A549 (cell line): ENCODE data around the gene SLCO2A1. TPM values are rescaled to one million over a fixed set of nuclear protein-coding genes. Genes with fewer than 3 reads are reported as not detected.
A peak's percentile ranks its signal among the peaks of the same experiment; 100 is the strongest.

Experiments
- ATAC-seq, 2 experiments: fragments of 200-7000 bp in 1 of 2; fragments of >200 bp in 1 of 2; cut with Nextera tagmentation in 1 of 2; cut with Tn5 transposase in 1 of 2; 3 replicates each; pipeline versions ENCODE4 v1.8.0 to v1.9.1; 2018 to 2020; ENCODE audit warnings: mild to moderate bottlenecking in 1 of 2, moderate library complexity in 1 of 2
- CTCF ChIA-PET: fragments of 300-600 bp; sonication (Branson Sonifier 250); formaldehyde crosslinking; extraction: SDS; loops from one replicate; lab custom pipeline; 2021; ENCODE audit warnings: antibody characterized with exemption, inconsistent platforms; lab: Yijun Ruan, JAX
- POLR2A ChIA-PET: fragments of 350-600 bp; formaldehyde crosslinking; extraction: SDS; loops from one replicate; lab custom pipeline; 2021; ENCODE audit warnings: antibody characterized with exemption, inconsistent platforms; lab: Yijun Ruan, JAX
- DNase-seq, 2 experiments: peaks; one replicate each; pipeline versions ENCODE4 v3.0.0 to v3.0.0-alpha.2; 2011 to 2016; ENCODE audit warnings: low read depth in 1 of 2, low spot score in 1 of 2
- FAIRE-seq: peaks from 2 replicates; lab custom pipeline; 2011; peaks lifted over from hg19 to GRCh38; lab: Jason Lieb, UNC
- H3K27ac ChIP-seq, 2 experiments: fragments of >200 bp; sonication (Bioruptor Twin); formaldehyde crosslinking; 3 replicates each; pipeline ENCODE4 v1.5.1; 2016 to 2017
- H3K4me1 ChIP-seq: fragments of >200 bp; sonication (Bioruptor Twin); formaldehyde crosslinking; 3 replicates; pipeline ENCODE4 v1.6.1; 2016
- H3K4me2 ChIP-seq: fragments of >200 bp; sonication (Bioruptor Twin); formaldehyde crosslinking; 3 replicates; pipeline ENCODE4 v1.6.1; 2016
- H3K4me3 ChIP-seq: fragments of >200 bp; sonication (Bioruptor Twin); formaldehyde crosslinking; 3 replicates; pipeline ENCODE4 v1.5.1; 2016
- H3K9me3 ChIP-seq: fragments of >200 bp; sonication (Bioruptor Twin); formaldehyde crosslinking; 3 replicates; pipeline ENCODE4 v1.6.1; 2016
- CBX8 ChIP-seq: fragments of 200-600 bp; sonication (generic); IDR thresholded peaks from 2 replicates; pipeline ENCODE4 v1.6.1; 2016
- CHD4 ChIP-seq: fragments of 200-600 bp; sonication (generic); IDR thresholded peaks from 2 replicates; pipeline ENCODE4 v1.6.1; 2016; ENCODE audit warnings: antibody characterized with exemption, mild to moderate bottlenecking, borderline replicate concordance
- CTCF ChIP-seq: fragments of >200 bp; sonication (Bioruptor Twin); formaldehyde crosslinking; IDR thresholded peaks from 3 replicates; pipeline ENCODE4 v1.5.1; 2016
- EHMT2 ChIP-seq: fragments of 200-600 bp; sonication (generic); IDR thresholded peaks from 2 replicates; pipeline ENCODE4 v1.6.1; 2016; ENCODE audit warnings: antibody characterized with exemption, low read depth, mild to moderate bottlenecking, moderate library complexity
- EP300 ChIP-seq, 2 experiments: fragments of >200 bp; sonication (Bioruptor Twin); formaldehyde crosslinking; IDR thresholded peaks; 2 replicates in 1 of 2; 3 replicates in 1 of 2; pipeline ENCODE4 v1.6.1; 2016 to 2017
- FOXS1 ChIP-seq: fragments of 250-450 bp; sonication (Bioruptor Pico); IDR thresholded peaks from 2 replicates; pipeline ENCODE4 v1.5.0; 2020; ENCODE audit warnings: mild to moderate bottlenecking, moderate library complexity
- HES2 ChIP-seq: fragments of >200 bp; sonication (Bioruptor Twin); formaldehyde crosslinking; IDR thresholded peaks from 2 replicates; pipeline ENCODE4 v1.6.1; 2016
- HEYL ChIP-seq: fragments of 250-450 bp; sonication (Bioruptor Pico); IDR thresholded peaks from 2 replicates; pipeline ENCODE4 v1.8.0; 2021; ENCODE audit warnings: mild to moderate bottlenecking, moderate library complexity
- HOXB5 ChIP-seq: fragments of 250-450 bp; sonication (Bioruptor Pico); IDR thresholded peaks from 2 replicates; pipeline ENCODE4 v1.5.0; 2020; ENCODE audit warnings: mild to moderate bottlenecking, moderate library complexity
- JUN ChIP-seq, 2 experiments: fragments of >200 bp; sonication (Bioruptor Twin); formaldehyde crosslinking; IDR thresholded peaks; 2 replicates in 1 of 2; 3 replicates in 1 of 2; pipeline ENCODE4 v1.6.1; 2016 to 2017
- MAX ChIP-seq: IDR thresholded peaks from 2 replicates; pipeline ENCODE4 v1.6.1; 2012
- MAZ ChIP-seq: fragments of 150-350 bp; IDR thresholded peaks from 2 replicates; pipeline ENCODE4 v1.6.1; 2014; ENCODE audit warnings: antibody characterized with exemption, low read depth, low read length, borderline replicate concordance
- MYC ChIP-seq: IDR thresholded peaks from 2 replicates; pipeline ENCODE4 v1.6.1; 2012; ENCODE audit warnings: mild to moderate bottlenecking, inconsistent platforms, low read length, improper control_type of control experiment, borderline replicate concordance
- NFE2L2 ChIP-seq: fragments of 150-350 bp; conservative IDR thresholded peaks from 2 replicates; pipeline ENCODE4 v1.6.1; 2014; ENCODE audit warnings: low read length
- NR3C1 ChIP-seq: fragments of >200 bp; sonication (Bioruptor Twin); formaldehyde crosslinking; IDR thresholded peaks from 3 replicates; pipeline ENCODE4 v1.6.1; 2017
- RAD21 ChIP-seq, 2 experiments: fragments of >200 bp in 1 of 2; sonication (Bioruptor Twin) in 1 of 2; formaldehyde crosslinking in 1 of 2; IDR thresholded peaks in 1 of 2; conservative IDR thresholded peaks in 1 of 2; 2 replicates in 1 of 2; 3 replicates in 1 of 2; pipeline ENCODE4 v1.6.1; 2012 to 2018; ENCODE audit warnings: inconsistent platforms in 1 of 2
- SMC3 ChIP-seq: fragments of >200 bp; sonication (Bioruptor Twin); formaldehyde crosslinking; IDR thresholded peaks from 3 replicates; pipeline ENCODE4 v1.6.1; 2018; ENCODE audit warnings: inconsistent platforms
- TFCP2L1 ChIP-seq: fragments of 250-450 bp; sonication (Bioruptor Pico); IDR thresholded peaks from 2 replicates; pipeline ENCODE4 v1.5.0; 2021; ENCODE audit warnings: mild to moderate bottlenecking
- ZC3H11A ChIP-seq: fragments of 450-650 bp; IDR thresholded peaks from 2 replicates; pipeline ENCODE4 v1.6.1; 2014; ENCODE audit warnings: antibody characterized with exemption, mild to moderate bottlenecking
- ZSCAN20 ChIP-seq: fragments of 250-450 bp; sonication (Bioruptor Pico); IDR thresholded peaks from 2 replicates; pipeline ENCODE4 v1.8.0; 2022; ENCODE audit warnings: mild to moderate bottlenecking, moderate library complexity
- WGBS: methylation state at CpG from one replicate; pipeline ENCODE4 v1.1.6; 2017; ENCODE audit errors: missing lambda C conversion rate; 5-methylcytosine and 5-hydroxymethylcytosine counted together
- polyA plus RNA-seq, 4 experiments: library from polyadenylated mRNA; depleted of rRNA in 3 of 4; stranded (reverse); fragments of >200 nt; fragmentation: RNase III in 1 of 4; extraction: RNeasy Plus Mini Kit Qiagen cat#74134 plus additional on column Dnase treatment in 1 of 4; gene quantifications; 2 replicates in 3 of 4; 3 replicates in 1 of 4; pipeline ENCODE4 v1.2.3, GENCODE V29; 2011 to 2017
- TF ChIP-seq, protein P1 (sequence below): IDR thresholded peaks from 2 replicates; pipeline ENCODE4 v1.6.1; 2012; ENCODE audit warnings: low read depth, borderline replicate concordance
- TF ChIP-seq, protein P2 (sequence below): IDR thresholded peaks from 2 replicates; pipeline ENCODE4 v1.6.1; 2012

SLCO2A1 gene
- polyA plus RNA-seq, 2 of the 4 experiments (the other 2 are of a cell fraction) = 0.12 TPM; not detected in 1

DNA sequence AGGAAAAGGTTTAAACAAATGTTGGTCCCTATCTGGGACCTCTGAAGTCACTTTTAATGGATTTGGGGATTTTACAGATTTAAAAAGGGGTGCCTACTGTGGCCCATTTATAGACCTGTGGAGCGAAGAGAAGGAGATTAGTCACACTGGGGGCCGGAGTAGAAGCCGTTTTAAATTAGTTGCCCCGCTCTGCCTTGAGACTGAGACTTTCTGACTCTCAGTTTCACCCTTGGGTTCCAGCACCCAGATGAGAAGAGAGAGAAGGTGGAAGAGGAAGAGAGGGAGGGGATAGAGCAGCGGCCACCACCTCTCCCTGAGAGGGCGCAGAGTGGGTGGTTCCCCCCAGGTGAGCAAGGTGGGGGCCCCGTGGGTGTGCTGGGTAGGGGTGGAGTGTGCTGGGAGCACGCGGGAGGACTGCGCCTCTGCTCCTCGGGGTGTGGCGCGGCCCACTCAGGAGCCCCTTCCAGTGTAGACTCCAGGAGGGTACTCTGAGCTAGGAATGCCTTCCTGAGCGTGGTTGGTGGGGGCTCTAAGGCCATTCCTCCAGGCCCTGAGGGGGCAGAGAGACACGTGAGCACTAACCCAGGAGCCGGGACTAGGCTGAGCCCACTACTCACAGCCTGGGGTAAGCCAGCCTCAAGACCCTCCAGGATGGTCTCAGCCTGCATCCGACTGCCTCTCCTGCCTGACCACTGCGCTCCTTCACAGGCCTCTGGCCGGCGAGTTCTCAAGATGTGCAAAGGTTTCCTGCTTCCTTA is 101.4 kb downstream of the SLCO2A1 start:
- ChIA-PET POLR2A (no interaction called here), CTCF (interaction anchor here (0.7 to 5.1 kb wide), 8 partner anchors 17 to 483 kb away, joined by 3 to 49 read pairs (median 6); no protein-coding TSS in a partner anchor)
- no peak for ATAC-seq
- no peak for FAIRE-seq
- DNase-seq = no peak
- 69% methylated on average over 19 of the region's 20 CpGs for WGBS
- Histone ChIP-seq H3K4me1 (no peaks in the 10 kb centered on the region), H3K9me3 (no peaks in the 10 kb centered on the region), H3K4me2 (peak overlapping the region; percentile 95), H3K27ac (no peak overlapping the region), H3K4me3 (no peak overlapping the region; the same call in 2 of the 3 replicates)
- TF ChIP-seq, protein P1, sequence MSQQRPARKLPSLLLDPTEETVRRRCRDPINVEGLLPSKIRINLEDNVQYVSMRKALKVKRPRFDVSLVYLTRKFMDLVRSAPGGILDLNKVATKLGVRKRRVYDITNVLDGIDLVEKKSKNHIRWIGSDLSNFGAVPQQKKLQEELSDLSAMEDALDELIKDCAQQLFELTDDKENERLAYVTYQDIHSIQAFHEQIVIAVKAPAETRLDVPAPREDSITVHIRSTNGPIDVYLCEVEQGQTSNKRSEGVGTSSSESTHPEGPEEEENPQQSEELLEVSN = no peak
- TF ChIP-seq MYC = no peak
- TF ChIP-seq MAX = no peak
- no peak for TF ChIP-seq CTCF
- no peak for TF ChIP-seq NFE2L2
- TF ChIP-seq JUN (IDR thresholded peaks at IDR 0.05) = no peak
- no peak for TF ChIP-seq FOXS1 (CRISPR knock-in tag)
- no peak for TF ChIP-seq HOXB5 (CRISPR knock-in tag)
- TF ChIP-seq EHMT2 = no peak
- TF ChIP-seq ZC3H11A = no peak
- TF ChIP-seq, protein P2, sequence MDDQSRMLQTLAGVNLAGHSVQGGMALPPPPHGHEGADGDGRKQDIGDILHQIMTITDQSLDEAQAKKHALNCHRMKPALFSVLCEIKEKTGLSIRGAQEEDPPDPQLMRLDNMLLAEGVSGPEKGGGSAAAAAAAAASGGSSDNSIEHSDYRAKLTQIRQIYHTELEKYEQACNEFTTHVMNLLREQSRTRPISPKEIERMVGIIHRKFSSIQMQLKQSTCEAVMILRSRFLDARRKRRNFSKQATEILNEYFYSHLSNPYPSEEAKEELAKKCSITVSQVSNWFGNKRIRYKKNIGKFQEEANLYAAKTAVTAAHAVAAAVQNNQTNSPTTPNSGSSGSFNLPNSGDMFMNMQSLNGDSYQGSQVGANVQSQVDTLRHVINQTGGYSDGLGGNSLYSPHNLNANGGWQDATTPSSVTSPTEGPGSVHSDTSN = no peak
- no peak for TF ChIP-seq HEYL (CRISPR knock-in tag)
- TF ChIP-seq ZSCAN20 (CRISPR knock-in tag) = no peak
- TF ChIP-seq NR3C1 = no peak
- TF ChIP-seq CHD4 = no peak

DNA sequence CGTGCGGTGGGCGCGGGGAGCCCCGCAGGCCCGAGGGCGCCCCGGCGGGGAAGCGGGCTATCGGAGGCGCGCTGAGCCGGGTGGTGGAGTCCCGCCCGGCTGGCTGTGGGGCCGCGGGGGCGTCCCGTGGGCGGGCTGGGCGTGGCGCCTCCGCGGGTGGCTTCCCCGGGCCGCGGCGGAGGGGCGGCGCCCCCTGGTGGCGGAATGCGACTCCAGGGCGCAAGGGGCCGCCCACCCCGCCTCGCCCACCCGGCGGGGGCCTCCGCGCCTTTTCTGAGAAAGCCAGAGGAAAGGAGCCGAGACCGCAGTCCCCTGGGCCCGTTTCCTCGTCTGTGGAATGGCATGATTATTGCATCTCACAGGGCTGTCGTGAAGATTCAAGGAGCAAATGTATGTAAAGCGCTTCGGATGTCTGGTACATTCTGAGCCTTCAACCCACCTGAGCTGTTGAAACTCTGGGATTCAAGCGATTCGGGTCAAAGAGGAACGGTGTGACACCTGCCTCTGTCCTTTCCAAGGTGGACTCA is 102.1 kb downstream of the SLCO2A1 start:
- Histone ChIP-seq H3K4me3 (peak overlapping the region; percentile 60), H3K9me3 (no peaks in the 10 kb centered on the region), H3K4me1 (no peaks in the 10 kb centered on the region), H3K27ac (peak overlapping the region; percentile 61 to 83; a peak in 5 of 6 replicates), H3K4me2 (peak overlapping the region; percentile 95)
- ATAC-seq = peak; percentile 72 to 84
- TF ChIP-seq SMC3 (peak; percentile 79), FOXS1 (CRISPR knock-in tag) (no peak), CBX8 (no peak), MAZ (no peak), CTCF (peak; percentile 83), MYC (no peak), EP300 (IDR thresholded peaks at IDR 0.05) (no peak), RAD21 (conservative IDR thresholded peaks at IDR 0.05 in 1 of 2, IDR thresholded peaks at IDR 0.05 in 1 of 2) (peak in 1 of 2 experiments; percentile 71; a peak in 4 of 5 replicates), HES2 (no peak), TFCP2L1 (CRISPR knock-in tag) (no peak), EHMT2 (no peak)
- TF ChIP-seq, protein P2 = no peak
- ChIA-PET POLR2A (no interaction called here), CTCF (interaction anchor here (0.7 to 5.1 kb wide), 8 partner anchors 16 to 482 kb away, joined by 3 to 49 read pairs (median 6); no protein-coding TSS in a partner anchor)
- FAIRE-seq = no peak
- 38% methylated on average over 9 of the region's 51 CpGs for WGBS
- peak in 1 of 2 experiments; percentile 38 for DNase-seq
